GM12892 (cell line): Measurements from ENCODE around the gene PIP4K2A.

Experiments
- POLR2A ChIP-seq: IDR thresholded peaks from 2 replicates; pipeline ENCODE4 v1.6.1; 2011; ENCODE audit warnings: low read depth, low read length, control low read depth
- POLR2AphosphoS5 ChIP-seq: IDR thresholded peaks from 2 replicates; pipeline ENCODE4 v1.6.1; 2011; ENCODE audit warnings: low read depth, low read length, control low read depth
- TAF1 ChIP-seq: IDR thresholded peaks from 2 replicates; pipeline ENCODE4 v1.6.1; 2011; ENCODE audit warnings: low read depth, mild to moderate bottlenecking, control low read depth, low read length, borderline replicate concordance

GRCh38 chr10:22583683-22584082 lies 130.7 kb downstream of the PIP4K2A start:
- TF ChIP-seq POLR2AphosphoS5 (no peak), POLR2A (no peak), TAF1 (no peak)
